Calu3 (cell line): Measurements from ENCODE around the gene CKS1B. TPM values are rescaled to one million over a fixed set of nuclear protein-coding genes. Genes with fewer than 3 reads are reported as not detected.

Source experiments
- BruUV-seq: library from RNA; stranded (reverse); fragments of 400-500 nt; replicated peaks from 2 replicates; lab custom pipeline; 2021; lab: Mats Ljungman, UMichigan
- CTCF ChIA-PET: fragments of 300-600 bp; sonication (Branson Sonifier 250); formaldehyde crosslinking; loops from one replicate; lab custom pipeline; 2022; ENCODE audit warnings: antibody characterized with exemption; lab: Charles Lee
- DNase-seq: peaks from one replicate; pipeline ENCODE4 v3.0.0; 2022
- H3K27ac Mint-ChIP-seq: one replicate; pipeline ENCODE4 v1.8.0; 2022; ENCODE audit warnings: mixed read lengths; ENCODE audit not compliant: unreplicated experiment
- H3K27me3 Mint-ChIP-seq: one replicate; pipeline ENCODE4 v1.8.0; 2022; ENCODE audit warnings: mixed read lengths; ENCODE audit not compliant: unreplicated experiment
- H3K36me3 Mint-ChIP-seq: one replicate; pipeline ENCODE4 v1.8.0; 2022; ENCODE audit warnings: mild to moderate bottlenecking, moderate library complexity, mixed read lengths; ENCODE audit not compliant: insufficient read depth, unreplicated experiment
- H3K4me1 Mint-ChIP-seq: one replicate; pipeline ENCODE4 v1.8.0; 2022; ENCODE audit warnings: mild to moderate bottlenecking, low read depth, mixed read lengths; ENCODE audit not compliant: unreplicated experiment
- H3K4me3 Mint-ChIP-seq: one replicate; pipeline ENCODE4 v1.8.0; 2022; ENCODE audit warnings: mild to moderate bottlenecking, low read depth, moderate library complexity, mixed read lengths; ENCODE audit not compliant: unreplicated experiment
- H3K9me3 Mint-ChIP-seq: one replicate; pipeline ENCODE4 v1.8.0; 2022; ENCODE audit warnings: low read depth, mixed read lengths; ENCODE audit not compliant: unreplicated experiment
- intact Hi-C: fragments of 100-400 bp; cut with micrococcal nuclease; formaldehyde crosslinking; loops from one replicate; pipeline ENCODE4 v1.10.0; 2022; ENCODE audit not compliant: unreplicated experiment
- total RNA-seq: library from RNA; stranded (reverse); gene quantifications from 2 replicates; pipeline ENCODE4 v1.2.3, GENCODE V29; 2022
- TF ChIP-seq, protein P1 (sequence below): fragments of 200-600 bp; IDR thresholded peaks from one replicate; pipeline ENCODE4 v1.8.0; 2022; ENCODE audit warnings: antibody characterized with exemption; ENCODE audit not compliant: unreplicated experiment

The CKS1B gene
- total RNA-seq, 1 experiment from 2014 or later, result 230 TPM

DNA sequence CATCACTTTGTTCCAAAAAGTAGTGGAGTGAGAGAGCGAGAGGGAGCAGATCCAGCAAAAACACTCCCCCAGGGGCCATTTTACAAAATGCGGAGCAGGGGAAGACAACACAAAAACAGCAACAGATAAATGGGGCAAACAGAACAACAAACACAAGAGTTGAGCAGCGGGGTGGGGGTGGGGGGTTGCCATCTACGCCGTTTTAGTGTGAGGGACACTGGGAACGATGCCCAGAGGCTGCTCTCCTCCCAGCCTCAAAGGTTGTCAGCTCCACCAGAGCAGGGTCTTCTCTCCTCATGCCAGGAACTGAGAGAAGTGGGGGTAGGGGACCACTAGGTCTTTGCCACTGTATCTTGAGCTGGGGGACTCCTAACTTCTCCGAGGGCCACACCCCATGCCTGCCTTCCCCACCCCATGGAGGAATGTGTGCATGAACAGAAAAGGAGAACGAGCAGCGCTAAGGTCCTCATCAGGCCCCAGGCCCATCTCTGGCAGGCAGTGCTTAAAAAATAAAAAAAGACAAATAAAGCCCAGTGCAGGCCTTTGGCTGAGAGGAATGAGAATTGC, 17.3 kb upstream of the CKS1B start:
- CTCF ChIA-PET, result interaction anchor here (1.2 to 2.0 kb wide), 2 partner anchors 17 to 25 kb away, joined by 3 to 5 read pairs; no protein-coding TSS in a partner anchor
- intact Hi-C loops, result no loop called here
- TSS peak; percentile 11 for BruUV-seq
- Mint-ChIP-seq H3K9me3 (no peaks in the 10 kb centered on the region), H3K27me3 (no peaks in the 10 kb centered on the region), H3K4me1 (peaks cover 41% of the 10 kb centered on the region), H3K27ac (peak overlapping the region; percentile 70), H3K4me3 (peak overlapping the region; percentile 80), H3K36me3 (peaks cover 77% of the 10 kb centered on the region)
- TF ChIP-seq, protein P1, sequence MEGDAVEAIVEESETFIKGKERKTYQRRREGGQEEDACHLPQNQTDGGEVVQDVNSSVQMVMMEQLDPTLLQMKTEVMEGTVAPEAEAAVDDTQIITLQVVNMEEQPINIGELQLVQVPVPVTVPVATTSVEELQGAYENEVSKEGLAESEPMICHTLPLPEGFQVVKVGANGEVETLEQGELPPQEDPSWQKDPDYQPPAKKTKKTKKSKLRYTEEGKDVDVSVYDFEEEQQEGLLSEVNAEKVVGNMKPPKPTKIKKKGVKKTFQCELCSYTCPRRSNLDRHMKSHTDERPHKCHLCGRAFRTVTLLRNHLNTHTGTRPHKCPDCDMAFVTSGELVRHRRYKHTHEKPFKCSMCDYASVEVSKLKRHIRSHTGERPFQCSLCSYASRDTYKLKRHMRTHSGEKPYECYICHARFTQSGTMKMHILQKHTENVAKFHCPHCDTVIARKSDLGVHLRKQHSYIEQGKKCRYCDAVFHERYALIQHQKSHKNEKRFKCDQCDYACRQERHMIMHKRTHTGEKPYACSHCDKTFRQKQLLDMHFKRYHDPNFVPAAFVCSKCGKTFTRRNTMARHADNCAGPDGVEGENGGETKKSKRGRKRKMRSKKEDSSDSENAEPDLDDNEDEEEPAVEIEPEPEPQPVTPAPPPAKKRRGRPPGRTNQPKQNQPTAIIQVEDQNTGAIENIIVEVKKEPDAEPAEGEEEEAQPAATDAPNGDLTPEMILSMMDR, result no peak
- DNase-seq, result no peak

- TF ChIP-seq, protein P1, result no peak
- no peak for DNase-seq
- BruUV-seq, result no TSS peak
- no peaks in the 10 kb centered on the region for H3K9me3 Mint-ChIP-seq
- H3K27me3 Mint-ChIP-seq, result no peaks in the 10 kb centered on the region
- H3K4me1 Mint-ChIP-seq, result peaks cover 48% of the 10 kb centered on the region
- no peak overlapping the region for H3K4me3 Mint-ChIP-seq
- intact Hi-C loops, result no loop called here
- no peak overlapping the region for H3K27ac Mint-ChIP-seq
- H3K36me3 Mint-ChIP-seq, result peaks cover 78% of the 10 kb centered on the region
- CTCF ChIA-PET, result no interaction called here
Measured at GRCh38 chr1:154958036-154958435, 16.4 kb upstream of the CKS1B start.

- H3K4me3 Mint-ChIP-seq, result peak overlapping the region; percentile 85
- CTCF ChIA-PET, result no interaction called here
- no peaks in the 10 kb centered on the region for H3K9me3 Mint-ChIP-seq
- TF ChIP-seq, protein P1, result no peak
- H3K27me3 Mint-ChIP-seq, result no peaks in the 10 kb centered on the region
- intact Hi-C loops, result no loop called here
- no TSS peak for BruUV-seq
- H3K36me3 Mint-ChIP-seq, result peaks cover 86% of the 10 kb centered on the region
- DNase-seq, result no peak
- no peak overlapping the region for H3K27ac Mint-ChIP-seq
- peaks cover 53% of the 10 kb centered on the region for H3K4me1 Mint-ChIP-seq
Measured at GRCh38 chr1:154958681-154959425, 15.6 kb upstream of the CKS1B start.

GRCh38 chr1:154959426-154959780, 15.1 kb upstream of the CKS1B start:
- CTCF ChIA-PET, result no interaction called here
- Mint-ChIP-seq H3K27ac (no peak overlapping the region), H3K9me3 (no peaks in the 10 kb centered on the region), H3K4me3 (peak overlapping the region; percentile 85), H3K27me3 (no peaks in the 10 kb centered on the region), H3K4me1 (peaks cover 56% of the 10 kb centered on the region), H3K36me3 (peaks cover 89% of the 10 kb centered on the region)
- TF ChIP-seq, protein P1, result no peak
- BruUV-seq, result no TSS peak
- DNase-seq, result no peak
- intact Hi-C loops, result no loop called here
